ENCODE data around the gene DOCK1.

Gene DOCK1

GRCh38 chr10:127418536-127419168 is 513.4 kb downstream of the DOCK1 start:
- no peak for DNase-seq (ENCODE audit: low read depth)
- no peak for TF ChIP-seq CTCF (IDR thresholded peaks at IDR 0.05; ENCODE audit: low read length, missing control alignments)
- H3K4me3 ChIP-seq (replicated peaks; ENCODE audit: low read depth, low read length) = no peak overlapping the region

GRCh38 chr10:127420138-127420684 is 515.0 kb downstream of the DOCK1 start:
- DNase-seq (ENCODE audit: low read depth) = no peak
- TF ChIP-seq CTCF (IDR thresholded peaks at IDR 0.05; ENCODE audit: low read length, missing control alignments) = no peak
- no peak overlapping the region for H3K4me3 ChIP-seq (replicated peaks; ENCODE audit: low read depth, low read length)

GRCh38 chr10:127423218-127423915 is 518.1 kb downstream of the DOCK1 start:
- no peak for TF ChIP-seq CTCF (IDR thresholded peaks at IDR 0.05; ENCODE audit: low read length, missing control alignments)
- DNase-seq (ENCODE audit: low read depth) = no peak
- H3K4me3 ChIP-seq (replicated peaks; ENCODE audit: low read depth, low read length) = no peak overlapping the region

GRCh38 chr10:127424594-127425264 is 519.5 kb downstream of the DOCK1 start:
- no peak overlapping the region for H3K4me3 ChIP-seq (replicated peaks; ENCODE audit: low read depth, low read length)
- TF ChIP-seq CTCF (IDR thresholded peaks at IDR 0.05; ENCODE audit: low read length, missing control alignments) = no peak
- DNase-seq (ENCODE audit: low read depth) = no peak

- H3K4me3 ChIP-seq (replicated peaks; ENCODE audit: low read depth, low read length) = no peak overlapping the region
- DNase-seq (ENCODE audit: low read depth) = no peak
- TF ChIP-seq CTCF (IDR thresholded peaks at IDR 0.05; ENCODE audit: low read length, missing control alignments) = no peak
Measured at GRCh38 chr10:127426746-127427145, 521.5 kb downstream of the DOCK1 start.

- no peak for TF ChIP-seq CTCF (IDR thresholded peaks at IDR 0.05; ENCODE audit: low read length, missing control alignments)
- DNase-seq (ENCODE audit: low read depth) = no peak
- no peak overlapping the region for H3K4me3 ChIP-seq (replicated peaks; ENCODE audit: low read depth, low read length)
Measured at GRCh38 chr10:127427926-127428325, 522.7 kb downstream of the DOCK1 start.

Data from fibroblast of pulmonary artery (primary cell).